WERI-Rb-1 (cell line): ENCODE measurements around the gene FEZ2.

Experiments
- DNase-seq: peaks from one replicate; pipeline ENCODE4 v3.0.0-alpha.2; 2020
- H3K27ac ChIP-seq: fragments of 250-450 bp; sonication (Bioruptor Pico); 2 replicates; pipeline ENCODE4 v1.5.1; 2020; ENCODE audit warnings: mild to moderate bottlenecking, moderate library complexity
- H3K27me3 ChIP-seq: fragments of 250-450 bp; sonication (Bioruptor Pico); 2 replicates; pipeline ENCODE4 v1.5.1; 2021; ENCODE audit warnings: mild to moderate bottlenecking, low read depth, moderate library complexity; ENCODE audit not compliant: insufficient read depth, severe bottlenecking
- H3K36me3 ChIP-seq: fragments of 250-450 bp; sonication (Bioruptor Pico); 2 replicates; pipeline ENCODE4 v1.5.1; 2020; ENCODE audit warnings: mild to moderate bottlenecking, moderate library complexity
- H3K4me3 ChIP-seq: 2 replicates; pipeline ENCODE4 v1.5.1; 2011; ENCODE audit warnings: low read depth, mild to moderate bottlenecking, control low read depth, low read length
- H3K9me3 ChIP-seq: fragments of 250-450 bp; sonication (Bioruptor Pico); 2 replicates; pipeline ENCODE4 v1.5.1; 2021; ENCODE audit warnings: mild to moderate bottlenecking, moderate library complexity; ENCODE audit not compliant: severe bottlenecking
- CTCF ChIP-seq: IDR thresholded peaks from 2 replicates; pipeline ENCODE4 v1.5.1; 2011; ENCODE audit warnings: low read depth, mild to moderate bottlenecking, control low read depth, inconsistent platforms, low read length

FEZ2 gene

GRCh38 chr2:36597003-36597531 is 901 bp downstream of the FEZ2 start:
- Histone ChIP-seq H3K27ac (peak overlapping the region; percentile 82), H3K9me3 (no peaks in the 10 kb centered on the region), H3K4me3 (peak overlapping the region; percentile 69), H3K36me3 (0 out of 2 replicates have a peak, but pooled peaks cover 3% of the 10 kb centered on the region), H3K27me3 (no peaks in the 10 kb centered on the region)
- DNase-seq: no peak
- no peak for TF ChIP-seq CTCF

GRCh38 chr2:36596397-36596796 is 1.6 kb downstream of the FEZ2 start:
- no peak for DNase-seq
- no peak for TF ChIP-seq CTCF
- Histone ChIP-seq H3K27ac (no peak overlapping the region), H3K27me3 (no peaks in the 10 kb centered on the region), H3K4me3 (no peak overlapping the region), H3K9me3 (no peaks in the 10 kb centered on the region), H3K36me3 (0 out of 2 replicates have a peak, but pooled peaks cover 3% of the 10 kb centered on the region)

GRCh38 chr2:36594849-36595248 is 3.1 kb downstream of the FEZ2 start:
- Histone ChIP-seq H3K27ac (no peak overlapping the region), H3K9me3 (no peaks in the 10 kb centered on the region), H3K4me3 (no peak overlapping the region), H3K27me3 (no peaks in the 10 kb centered on the region), H3K36me3 (peaks cover 6% of the 10 kb centered on the region; the same call in 1 of the 2 replicates)
- no peak for TF ChIP-seq CTCF
- no peak for DNase-seq

GRCh38 chr2:36589230-36589630 is 8.7 kb downstream of the FEZ2 start:
- Histone ChIP-seq H3K27ac (no peak overlapping the region), H3K9me3 (no peaks in the 10 kb centered on the region), H3K4me3 (no peak overlapping the region), H3K36me3 (peaks cover 23% of the 10 kb centered on the region), H3K27me3 (no peaks in the 10 kb centered on the region)
- peak; percentile 40 for DNase-seq
- TF ChIP-seq CTCF: 0 out of 2 replicates have a peak, but pooled peaks have one; percentile 11

GRCh38 chr2:36587556-36587955 is 10.4 kb downstream of the FEZ2 start:
- Histone ChIP-seq H3K27ac (no peak overlapping the region), H3K9me3 (no peaks in the 10 kb centered on the region), H3K27me3 (no peaks in the 10 kb centered on the region), H3K4me3 (no peak overlapping the region), H3K36me3 (peaks cover 37% of the 10 kb centered on the region)
- no peak for TF ChIP-seq CTCF
- DNase-seq: no peak

GRCh38 chr2:36587101-36587500 is 10.9 kb downstream of the FEZ2 start:
- Histone ChIP-seq H3K27ac (no peak overlapping the region), H3K27me3 (no peaks in the 10 kb centered on the region), H3K36me3 (peaks cover 41% of the 10 kb centered on the region), H3K4me3 (no peak overlapping the region), H3K9me3 (no peaks in the 10 kb centered on the region)
- TF ChIP-seq CTCF: no peak
- no peak for DNase-seq
